ENCODE data around the gene BPIFA3.
A peak's percentile ranks its signal among the peaks of the same experiment; 100 is the strongest.

Gene BPIFA3

DNA sequence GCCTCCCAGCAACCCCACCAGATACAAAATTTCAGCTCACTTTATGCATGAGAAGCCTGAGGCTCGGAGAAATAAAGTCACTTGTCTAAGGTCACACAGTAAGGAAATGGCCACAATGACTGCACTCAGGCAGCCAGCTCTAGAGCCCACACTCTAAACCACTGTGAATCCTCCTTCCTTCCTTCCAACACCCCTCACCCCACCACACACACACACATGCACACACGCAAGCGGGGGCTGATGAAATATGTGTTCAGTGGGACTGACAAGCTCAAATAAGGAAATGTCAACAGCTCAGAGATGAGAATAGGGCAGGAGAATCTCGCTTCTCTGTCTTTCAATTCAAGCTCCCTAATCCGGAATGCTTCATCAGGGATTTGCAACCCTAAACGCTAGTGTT, 12.7 kb downstream of the BPIFA3 start:
- Histone ChIP-seq H3K4me3 (ENCODE audit: low read depth, low read length) (no peak overlapping the region), H3K27ac (no peak overlapping the region), H3K27me3 (ENCODE audit: insufficient read depth, low read depth, severe bottlenecking) (no peaks in the 10 kb centered on the region), H3K9me3 (ENCODE audit: severe bottlenecking) (no peaks in the 10 kb centered on the region), H3K36me3 (no peaks in the 10 kb centered on the region)
- TF ChIP-seq, protein P1, sequence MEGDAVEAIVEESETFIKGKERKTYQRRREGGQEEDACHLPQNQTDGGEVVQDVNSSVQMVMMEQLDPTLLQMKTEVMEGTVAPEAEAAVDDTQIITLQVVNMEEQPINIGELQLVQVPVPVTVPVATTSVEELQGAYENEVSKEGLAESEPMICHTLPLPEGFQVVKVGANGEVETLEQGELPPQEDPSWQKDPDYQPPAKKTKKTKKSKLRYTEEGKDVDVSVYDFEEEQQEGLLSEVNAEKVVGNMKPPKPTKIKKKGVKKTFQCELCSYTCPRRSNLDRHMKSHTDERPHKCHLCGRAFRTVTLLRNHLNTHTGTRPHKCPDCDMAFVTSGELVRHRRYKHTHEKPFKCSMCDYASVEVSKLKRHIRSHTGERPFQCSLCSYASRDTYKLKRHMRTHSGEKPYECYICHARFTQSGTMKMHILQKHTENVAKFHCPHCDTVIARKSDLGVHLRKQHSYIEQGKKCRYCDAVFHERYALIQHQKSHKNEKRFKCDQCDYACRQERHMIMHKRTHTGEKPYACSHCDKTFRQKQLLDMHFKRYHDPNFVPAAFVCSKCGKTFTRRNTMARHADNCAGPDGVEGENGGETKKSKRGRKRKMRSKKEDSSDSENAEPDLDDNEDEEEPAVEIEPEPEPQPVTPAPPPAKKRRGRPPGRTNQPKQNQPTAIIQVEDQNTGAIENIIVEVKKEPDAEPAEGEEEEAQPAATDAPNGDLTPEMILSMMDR (IDR thresholded peaks at IDR 0.05; ENCODE audit: low read depth, low read length) = no peak
- DNase-seq = no peak

DNA sequence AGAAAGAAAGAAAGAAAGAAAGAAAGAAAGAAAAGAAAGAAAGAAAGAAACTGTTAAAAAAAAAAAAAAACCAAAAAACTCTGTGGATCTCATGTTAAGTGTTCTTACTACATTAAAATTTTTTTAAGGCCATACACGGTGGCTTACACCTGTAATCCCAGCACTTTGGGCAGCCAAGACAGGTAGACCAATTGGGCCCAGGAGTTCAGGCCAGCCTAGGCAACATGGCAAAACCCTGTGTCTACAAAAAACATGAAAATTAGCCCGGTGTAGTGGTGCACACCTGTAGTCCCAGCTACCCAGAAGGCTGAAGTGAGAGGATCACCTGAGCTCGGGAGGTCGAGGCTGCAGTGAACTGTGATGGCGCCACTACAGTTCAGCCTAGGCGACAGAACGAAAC, 14.1 kb downstream of the BPIFA3 start:
- Histone ChIP-seq H3K9me3 (ENCODE audit: severe bottlenecking) (no peaks in the 10 kb centered on the region), H3K36me3 (no peaks in the 10 kb centered on the region), H3K4me3 (ENCODE audit: low read depth, low read length) (no peak overlapping the region), H3K27me3 (ENCODE audit: insufficient read depth, low read depth, severe bottlenecking) (no peaks in the 10 kb centered on the region), H3K27ac (no peak overlapping the region)
- no peak for DNase-seq
- TF ChIP-seq, protein P1 (IDR thresholded peaks at IDR 0.05; ENCODE audit: low read depth, low read length) = no peak

DNA sequence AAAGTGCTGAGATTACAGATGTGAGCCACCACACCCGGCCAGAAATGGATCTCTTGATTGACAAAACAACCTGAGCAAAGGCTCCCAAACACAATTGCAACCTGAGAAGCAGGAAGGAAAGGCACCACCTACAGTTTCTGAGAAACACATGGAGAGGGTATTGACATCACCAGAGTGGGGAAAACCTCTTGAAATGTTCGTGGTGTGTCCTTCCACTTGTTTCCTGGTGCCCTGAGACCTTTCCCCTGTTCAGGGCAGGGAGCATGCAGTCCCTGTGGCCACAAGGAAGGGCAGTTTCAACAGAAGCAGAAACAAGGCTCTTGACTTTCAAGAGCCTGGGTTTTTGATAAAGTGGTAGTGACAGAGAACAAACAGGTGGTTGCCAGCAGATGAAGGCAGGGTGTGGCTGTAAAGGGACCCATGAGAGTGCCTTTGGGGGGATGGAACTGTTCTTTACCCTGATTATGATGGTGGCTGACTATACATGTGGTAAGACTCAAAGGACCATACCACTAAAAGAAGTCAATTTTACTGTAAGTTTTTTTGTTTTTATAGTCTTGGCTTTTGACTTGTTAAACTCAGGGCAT, 15.4 kb downstream of the BPIFA3 start:
- H3K36me3 ChIP-seq = no peaks in the 10 kb centered on the region
- H3K27me3 ChIP-seq (ENCODE audit: insufficient read depth, low read depth, severe bottlenecking) = no peaks in the 10 kb centered on the region
- H3K4me3 ChIP-seq (ENCODE audit: low read depth, low read length) = no peak overlapping the region
- TF ChIP-seq, protein P1 (IDR thresholded peaks at IDR 0.05; ENCODE audit: low read depth, low read length) = no peak
- no peak overlapping the region for H3K27ac ChIP-seq
- no peak for DNase-seq
- H3K9me3 ChIP-seq (ENCODE audit: severe bottlenecking) = no peaks in the 10 kb centered on the region

DNA sequence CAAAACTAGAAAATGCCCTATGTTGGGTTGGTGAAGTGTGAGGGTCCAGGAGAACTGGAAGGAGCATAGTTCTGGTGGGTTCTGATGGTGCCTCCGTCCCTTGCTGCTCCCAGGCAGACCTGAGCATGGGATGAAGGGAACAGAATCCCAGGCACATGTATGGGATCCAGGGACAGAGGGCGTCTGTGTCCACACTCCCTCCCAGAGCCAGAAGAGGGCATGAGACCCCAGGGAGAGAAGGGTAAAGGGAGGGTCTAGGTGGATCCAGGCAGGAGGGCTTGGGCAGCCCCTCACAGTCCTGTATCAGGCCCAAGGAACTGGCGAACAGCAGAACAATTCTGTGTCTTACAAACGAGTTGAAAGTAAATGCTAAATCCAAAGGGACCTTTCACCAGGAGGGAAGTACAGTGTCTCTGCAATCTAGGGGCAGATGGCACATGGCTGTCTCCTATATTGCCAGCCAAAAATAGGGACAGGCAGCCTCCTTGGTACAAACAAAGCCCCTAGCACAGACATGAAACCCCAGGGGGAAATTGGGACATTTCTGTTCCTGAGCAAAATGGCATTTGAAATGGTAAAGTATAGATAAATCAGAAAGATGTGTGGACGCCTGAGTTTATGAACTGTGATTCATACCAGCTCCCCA, 16.1 kb downstream of the BPIFA3 start:
- no peaks in the 10 kb centered on the region for H3K27me3 ChIP-seq (ENCODE audit: insufficient read depth, low read depth, severe bottlenecking)
- no peaks in the 10 kb centered on the region for H3K36me3 ChIP-seq
- H3K27ac ChIP-seq = no peak overlapping the region
- H3K9me3 ChIP-seq (ENCODE audit: severe bottlenecking) = no peaks in the 10 kb centered on the region
- TF ChIP-seq, protein P1 (IDR thresholded peaks at IDR 0.05; ENCODE audit: low read depth, low read length) = peak; percentile 73
- peak; percentile 43 for DNase-seq
- H3K4me3 ChIP-seq (ENCODE audit: low read depth, low read length) = no peak overlapping the region

DNA sequence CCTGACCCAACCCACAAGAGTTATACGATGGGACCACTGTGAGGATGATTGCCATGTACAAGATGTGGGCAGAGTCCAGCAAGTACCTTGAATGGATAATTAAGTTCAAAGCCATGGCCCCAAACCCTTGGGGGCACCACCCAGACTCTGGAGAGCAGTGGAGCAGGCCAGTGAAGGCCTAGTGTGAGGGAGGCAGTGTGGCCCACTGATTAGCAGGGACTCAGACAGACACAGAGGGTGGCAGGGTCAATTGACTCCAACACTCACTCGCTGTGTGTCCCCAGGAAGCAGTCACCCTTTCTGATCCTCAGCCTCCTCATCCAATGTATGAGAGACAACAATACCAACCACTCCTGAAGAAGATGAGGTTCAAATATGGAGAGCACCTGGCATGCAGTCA, 16.9 kb downstream of the BPIFA3 start:
- H3K27me3 ChIP-seq (ENCODE audit: insufficient read depth, low read depth, severe bottlenecking) = no peaks in the 10 kb centered on the region
- DNase-seq = no peak

More for the DNA sequence above, 16.9 kb downstream of the BPIFA3 start:
- Histone ChIP-seq H3K9me3 (ENCODE audit: severe bottlenecking) (no peaks in the 10 kb centered on the region), H3K36me3 (no peaks in the 10 kb centered on the region), H3K27ac (no peak overlapping the region), H3K4me3 (ENCODE audit: low read depth, low read length) (no peak overlapping the region)
- TF ChIP-seq, protein P1 (IDR thresholded peaks at IDR 0.05; ENCODE audit: low read depth, low read length) = no peak

All from WERI-Rb-1 (cell line).